ENCODE data around the gene GSG1. TPM values are rescaled to one million over a fixed set of nuclear protein-coding genes. Genes with fewer than 3 reads are reported as not detected.

GSG1 gene
- total RNA-seq, 1 experiment from 2014 or later = 0.22 TPM

- H2BK15ac ChIP-seq (ENCODE audit: low read depth, low read length) = no peak overlapping the region
- H4K91ac ChIP-seq (ENCODE audit: insufficient read length, low read depth, low read length) = no peak overlapping the region
- no peaks in the 10 kb centered on the region for H3K27me3 ChIP-seq (ENCODE audit: insufficient read depth, low read length)
- Mint-ChIP-seq H3K4me3 (no peak overlapping the region), H3K4me1 (peaks cover 37 to 41% of the 10 kb centered on the region in 2 experiments), H3K9me3 (no peaks in the 10 kb centered on the region; a peak in 1 of 5 replicates), H3K27me3 (ENCODE audit: low read depth) (no peaks in the 10 kb centered on the region), H3K36me3 (ENCODE audit: insufficient read depth in 1 of 3, low read depth in 3 of 3) (peaks cover 0 to 1% (median 0%) of the 10 kb centered on the region in 3 experiments; a peak in 1 of 7 replicates), H3K27ac (peak overlapping the region in 2 of 3 experiments; percentile 10 to 61; a peak in 3 of 7 replicates)
- H3K18ac ChIP-seq (ENCODE audit: insufficient read length, low read depth, low read length) = no peak overlapping the region
- no peaks in the 10 kb centered on the region for H3K79me2 ChIP-seq (ENCODE audit: insufficient read depth, low read length)
- H3K9ac ChIP-seq (ENCODE audit: extremely low read depth, insufficient read length, low read length) = no peak overlapping the region
- H3K14ac ChIP-seq (ENCODE audit: insufficient read depth, low read length) = no peak overlapping the region
- H4K20me1 ChIP-seq (ENCODE audit: control insufficient read depth, insufficient read depth, insufficient read length) = no peaks in the 10 kb centered on the region
- no peak overlapping the region for H3K4me2 ChIP-seq (ENCODE audit: insufficient read depth, insufficient read length, low read length)
- no CpG with 5 or more reads among the region's 7 CpGs for WGBS (ENCODE audit: extremely low coverage, insufficient read length, low lambda C conversion rate)
- no peaks in the 10 kb centered on the region for H3K79me1 ChIP-seq (ENCODE audit: insufficient read depth, low read depth, low read length, poor library complexity, severe bottlenecking)
- no peak overlapping the region for H2AFZ ChIP-seq (ENCODE audit: low read length)
- H4K8ac ChIP-seq (replicated peaks; ENCODE audit: insufficient read length, low read depth, low read length) = no peak overlapping the region
- H3K23me2 ChIP-seq (ENCODE audit: insufficient read length, low read depth, low read length, poor library complexity, severe bottlenecking) = no peaks in the 10 kb centered on the region
- no peak for DNase-seq
- no peak overlapping the region for H2BK5ac ChIP-seq (ENCODE audit: insufficient read length, low read length)
- H2BK120ac ChIP-seq (ENCODE audit: low read depth, low read length, poor library complexity, severe bottlenecking) = no peak overlapping the region
- no peak overlapping the region for H2BK20ac ChIP-seq (ENCODE audit: low read depth, low read length, poor library complexity, severe bottlenecking)
- H3K9me3 ChIP-seq (ENCODE audit: control insufficient read depth, low read depth, low read length) = no peaks in the 10 kb centered on the region
- H4K5ac ChIP-seq (ENCODE audit: insufficient read length, low read depth, low read length) = no peak overlapping the region
- no peak overlapping the region for H2AK5ac ChIP-seq (ENCODE audit: insufficient read length, low read length)
- H3K4me1 ChIP-seq (ENCODE audit: insufficient read depth, low read length) = peaks cover 15% of the 10 kb centered on the region
- TF ChIP-seq CTCF (conservative IDR thresholded peaks at IDR 0.05) = no peak
- H3K23ac ChIP-seq (ENCODE audit: insufficient read length, low read depth, low read length) = no peak overlapping the region
- no peak overlapping the region for H3K27ac ChIP-seq (ENCODE audit: insufficient read length, low read depth, low read length)
- no peak overlapping the region for H2BK12ac ChIP-seq (ENCODE audit: insufficient read length, low read depth, low read length)
- H3T11ph ChIP-seq (ENCODE audit: low read length) = no peak overlapping the region
- no peak overlapping the region for H3K4ac ChIP-seq (ENCODE audit: low read depth, low read length)
- no peak overlapping the region for H3K56ac ChIP-seq (ENCODE audit: insufficient read length, low read depth, low read length)
Observed at GRCh38 chr12:13093191-13093847, 10.1 kb downstream of the GSG1 start.
